BJ (cell line): ENCODE measurements around the gene SLC38A2. TPM values are rescaled to one million over a fixed set of nuclear protein-coding genes. Genes with fewer than 3 reads are reported as not detected.
"Not testable (repeated sequence)": the region's sequence is repeated elsewhere in the genome, so short reads cannot be mapped to it uniquely, and the experiment has no call there.

Experiments used
- CTCF ChIA-PET: fragments of 350-600 bp; formaldehyde crosslinking; extraction: SDS; loops from one replicate; lab custom pipeline; 2021; ENCODE audit warnings: antibody characterized with exemption, inconsistent platforms; lab: Yijun Ruan, JAX
- POLR2A ChIA-PET: fragments of 300-600 bp; sonication (Branson Sonifier 250); formaldehyde crosslinking; extraction: SDS; loops from one replicate; lab custom pipeline; 2021; ENCODE audit warnings: antibody characterized with exemption; lab: Charles Lee
- DNase-seq: peaks from one replicate; pipeline ENCODE4 v3.0.0-alpha.2; 2011; ENCODE audit warnings: low read depth
- H3K27me3 ChIP-seq: 2 replicates; pipeline ENCODE4 v1.6.0; 2011; ENCODE audit warnings: low read length; ENCODE audit not compliant: control insufficient read depth, insufficient read depth
- H3K36me3 ChIP-seq: 2 replicates; pipeline ENCODE4 v1.5.1; 2011; ENCODE audit warnings: low read length; ENCODE audit not compliant: control insufficient read depth, insufficient read depth
- H3K4me3 ChIP-seq: 2 replicates; pipeline ENCODE4 v1.5.1; 2011; ENCODE audit warnings: low read depth, mild to moderate bottlenecking, control low read depth, low read length
- CTCF ChIP-seq: IDR thresholded peaks from 2 replicates; pipeline ENCODE4 v1.5.1; 2011; ENCODE audit warnings: low read depth, mild to moderate bottlenecking, control low read depth, inconsistent platforms, low read length, moderate library complexity; ENCODE audit not compliant: insufficient read depth
- polyA plus RNA-seq: library from polyadenylated mRNA; depleted of rRNA; stranded (reverse); fragments of >200 nt; gene quantifications from 2 replicates; pipeline ENCODE4 v1.2.3, GENCODE V29; 2011

Gene SLC38A2
- polyA plus RNA-seq, 1 experiment = 472 TPM

DNA sequence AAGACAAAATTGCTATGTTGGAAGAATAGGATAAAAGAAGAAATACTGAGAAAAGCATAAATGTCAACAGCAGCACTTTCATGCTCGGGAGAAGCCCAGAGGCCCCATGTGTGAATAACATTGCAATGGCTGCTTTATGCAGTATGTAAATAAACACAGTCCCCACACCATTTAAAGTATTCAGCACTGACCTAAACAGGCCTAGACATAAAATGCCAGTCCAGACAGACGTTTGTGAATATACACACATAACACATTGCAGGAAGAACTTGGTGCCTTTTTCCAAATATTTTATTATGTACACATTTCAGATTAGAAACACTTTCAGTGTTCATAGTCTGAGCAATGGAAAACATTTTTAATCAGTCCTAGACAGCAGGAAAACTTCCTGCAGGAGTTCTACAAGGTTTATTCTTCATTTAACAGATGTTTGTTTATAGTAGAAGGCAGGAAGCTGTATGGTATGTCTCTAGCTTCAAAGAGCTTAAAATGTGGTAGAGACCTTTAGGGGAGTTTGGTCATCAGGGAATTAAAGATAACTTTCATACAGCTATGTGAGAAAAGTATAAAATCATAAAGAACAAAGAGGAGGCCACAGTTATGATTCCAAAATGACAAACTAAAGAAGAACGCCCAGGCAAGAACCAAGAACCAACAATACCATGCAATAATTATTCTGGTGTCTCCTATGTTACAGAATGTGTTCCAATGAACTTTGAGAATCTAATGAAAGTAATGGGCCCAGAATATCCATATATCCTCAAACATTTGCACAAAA lies 30.6 kb upstream of the SLC38A2 start:
- Histone ChIP-seq H3K36me3 (no peaks in the 10 kb centered on the region), H3K27me3 (no peaks in the 10 kb centered on the region), H3K4me3 (no peak overlapping the region)
- ChIA-PET CTCF (interaction anchor here (0.8 to 1.9 kb wide), 4 partner anchors 9 to 258 kb away, joined by 3 to 5 read pairs (median 3); no protein-coding TSS in a partner anchor), POLR2A (interaction anchor here (0.6 to 1.4 kb wide), 3 partner anchors 13 to 137 kb away, joined by 3 to 4 read pairs (median 3); no protein-coding TSS in a partner anchor)
- TF ChIP-seq CTCF = no peak
- no peak for DNase-seq

GRCh38 chr12:46402451-46402850 lies 29.9 kb upstream of the SLC38A2 start:
- no peak overlapping the region for H3K4me3 ChIP-seq
- CTCF ChIA-PET = interaction anchor here (0.8 to 1.9 kb wide), 2 partner anchors 148 to 259 kb away, joined by 3 to 5 read pairs; no protein-coding TSS in a partner anchor
- peak; percentile 79 for DNase-seq

GRCh38 chr12:46401662-46402061 lies 29.1 kb upstream of the SLC38A2 start:
- peak; percentile 44; the same call in 1 of the 2 replicates for TF ChIP-seq CTCF
- Histone ChIP-seq H3K27me3 (no peaks in the 10 kb centered on the region), H3K36me3 (no peaks in the 10 kb centered on the region), H3K4me3 (no peak overlapping the region)
- DNase-seq = no peak
- ChIA-PET POLR2A (interaction anchor here (0.6 to 1.4 kb wide), 2 partner anchors 18 to 127 kb away, joined by 3 read pairs; no protein-coding TSS in a partner anchor), CTCF (interaction anchor here (1.0 to 1.9 kb wide), 3 partner anchors 9 to 260 kb away, joined by 3 to 5 read pairs (median 4); no protein-coding TSS in a partner anchor)

More at GRCh38 chr12:46402451-46402850, 29.9 kb upstream of the SLC38A2 start:
- H3K27me3 ChIP-seq = no peaks in the 10 kb centered on the region
- H3K36me3 ChIP-seq = no peaks in the 10 kb centered on the region
- POLR2A ChIA-PET = interaction anchor here (0.6 to 1.4 kb wide), 3 partner anchors 13 to 136 kb away, joined by 3 to 4 read pairs (median 3); no protein-coding TSS in a partner anchor
- no peak for TF ChIP-seq CTCF

- ChIA-PET POLR2A (no interaction called here), CTCF (interaction anchor here (1.0 to 1.8 kb wide), 3 partner anchors 8 to 209 kb away, joined by 3 to 4 read pairs (median 3); no protein-coding TSS in a partner anchor)
- Histone ChIP-seq H3K27me3 (no peaks in the 10 kb centered on the region), H3K4me3 (no peak overlapping the region), H3K36me3 (no peaks in the 10 kb centered on the region)
- no peak for TF ChIP-seq CTCF
- DNase-seq = no peak
Measured at GRCh38 chr12:46400406-46400805, 27.8 kb upstream of the SLC38A2 start.

GRCh38 chr12:46399461-46400248 lies 27.1 kb upstream of the SLC38A2 start:
- POLR2A ChIA-PET, H3K27me3 ChIP-seq, H3K4me3 ChIP-seq, DNase-seq, H3K36me3 ChIP-seq: not testable (repeated sequence)
- CTCF ChIA-PET = interaction anchor here (1.0 to 1.8 kb wide), 2 partner anchors 7 to 10 kb away, joined by 3 to 4 read pairs; no protein-coding TSS in a partner anchor
